Adipocyte (in vitro differentiated cells): ENCODE measurements around the gene TVP23C.
"Not testable (repeated sequence)": the region's sequence is repeated elsewhere in the genome, so short reads cannot be mapped to it uniquely, and the experiment has no call there.

Source experiments
- DNase-seq: peaks from one replicate; pipeline ENCODE4 v3.0.0-alpha.2; 2015; ENCODE audit warnings: low read depth
- H3K27me3 ChIP-seq: replicated peaks from 2 replicates; pipeline ENCODE4 v1.7.0; 2013; ENCODE audit warnings: mild to moderate bottlenecking, low read length, moderate library complexity; ENCODE audit not compliant: control insufficient read depth, insufficient read depth
- H3K36me3 ChIP-seq: 2 replicates; pipeline ENCODE4 v1.7.0; 2013; ENCODE audit warnings: low read length, mild to moderate bottlenecking, moderate library complexity; ENCODE audit not compliant: control insufficient read depth, insufficient read depth, severe bottlenecking
- H3K4me1 ChIP-seq: 2 replicates; pipeline ENCODE4 v1.7.0; 2013; ENCODE audit warnings: mild to moderate bottlenecking, low read length, moderate library complexity; ENCODE audit not compliant: control insufficient read depth, insufficient read depth
- H3K4me3 ChIP-seq: 2 replicates; pipeline ENCODE4 v1.7.0; 2013; ENCODE audit warnings: mild to moderate bottlenecking, low read length, moderate library complexity
- H3K9ac ChIP-seq: 2 replicates; pipeline ENCODE4 v1.7.0; 2013; ENCODE audit warnings: mild to moderate bottlenecking, low read length, moderate library complexity
- H3K9me3 ChIP-seq: 2 replicates; pipeline ENCODE4 v1.7.0; 2013; ENCODE audit warnings: mild to moderate bottlenecking, low read length, moderate library complexity; ENCODE audit not compliant: control insufficient read depth

TVP23C gene

DNA sequence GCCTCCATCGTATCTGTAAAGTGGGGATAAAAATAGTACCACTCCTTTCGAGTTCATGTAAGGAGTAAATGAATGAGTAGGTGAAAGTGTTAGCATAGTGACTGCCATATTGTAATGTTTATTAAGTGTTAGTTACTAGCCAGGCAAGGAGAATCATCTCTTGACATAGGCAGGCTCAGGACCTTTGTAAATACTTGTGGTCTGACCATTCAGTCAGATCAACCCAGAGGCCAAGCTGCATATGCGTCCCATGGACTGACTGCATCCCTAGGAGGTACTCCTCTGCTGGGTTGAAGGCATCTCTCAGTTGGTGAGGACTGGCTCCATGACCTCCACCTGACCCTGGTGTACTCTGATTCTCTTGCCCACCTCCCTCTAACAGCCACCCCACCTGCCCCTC, 55.4 kb downstream of the TVP23C start:
- no peak overlapping the region for H3K4me3 ChIP-seq
- no peaks in the 10 kb centered on the region for H3K36me3 ChIP-seq
- peaks cover 27% of the 10 kb centered on the region for H3K4me1 ChIP-seq
- no peak overlapping the region for H3K9ac ChIP-seq
- H3K27me3 ChIP-seq: no peaks in the 10 kb centered on the region
- DNase-seq: no peak
- no peaks in the 10 kb centered on the region for H3K9me3 ChIP-seq

DNA sequence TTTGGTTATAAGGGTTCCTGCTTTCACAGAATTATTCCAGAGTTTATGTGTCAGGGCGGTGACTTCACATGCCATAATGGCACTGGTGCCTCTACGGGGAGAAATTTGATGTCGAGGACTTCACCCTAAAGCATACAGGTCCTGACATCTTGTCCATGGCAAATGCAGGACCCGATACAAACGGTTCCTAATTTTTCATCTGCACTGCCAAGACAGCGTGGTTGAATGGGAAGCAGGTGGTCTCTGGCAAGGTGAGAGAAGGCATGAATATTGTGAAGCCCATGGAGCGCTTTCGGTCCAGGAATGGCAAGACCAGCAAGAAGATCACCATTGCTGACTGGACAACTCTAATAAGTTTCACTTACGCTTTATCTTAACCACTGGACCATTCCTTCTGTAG, 56.3 kb downstream of the TVP23C start:
- H3K36me3 ChIP-seq: no peaks in the 10 kb centered on the region
- H3K4me1 ChIP-seq: peaks cover 24% of the 10 kb centered on the region
- DNase-seq: no peak
- no peaks in the 10 kb centered on the region for H3K9me3 ChIP-seq
- H3K27me3 ChIP-seq: no peaks in the 10 kb centered on the region
- no peak overlapping the region for H3K4me3 ChIP-seq
- no peak overlapping the region for H3K9ac ChIP-seq

DNA sequence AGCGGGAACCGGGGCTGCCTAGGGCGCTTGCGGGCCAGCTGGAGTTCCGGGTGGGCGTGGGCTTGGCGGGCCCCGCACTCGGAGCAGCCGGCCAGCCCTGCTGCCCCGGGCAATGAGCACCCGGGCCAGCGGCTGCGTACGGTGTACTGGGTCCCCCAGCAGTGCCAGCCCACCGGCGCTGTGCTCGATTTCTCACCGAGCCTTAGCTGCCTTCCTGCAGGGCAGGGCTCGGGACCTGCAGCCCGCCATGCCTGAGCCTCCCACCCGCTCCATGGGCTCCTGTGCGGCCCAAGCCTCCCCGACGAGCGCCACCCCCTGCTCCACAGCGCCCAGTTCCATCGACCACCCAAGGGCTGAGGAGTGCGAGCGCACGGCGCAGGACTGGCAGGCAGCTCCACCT, 57.6 kb downstream of the TVP23C start:
- H3K4me3 ChIP-seq, H3K9ac ChIP-seq, H3K27me3 ChIP-seq, H3K9me3 ChIP-seq, H3K36me3 ChIP-seq, DNase-seq: not testable (repeated sequence)
- H3K4me1 ChIP-seq: peaks cover 22% of the 10 kb centered on the region

DNA sequence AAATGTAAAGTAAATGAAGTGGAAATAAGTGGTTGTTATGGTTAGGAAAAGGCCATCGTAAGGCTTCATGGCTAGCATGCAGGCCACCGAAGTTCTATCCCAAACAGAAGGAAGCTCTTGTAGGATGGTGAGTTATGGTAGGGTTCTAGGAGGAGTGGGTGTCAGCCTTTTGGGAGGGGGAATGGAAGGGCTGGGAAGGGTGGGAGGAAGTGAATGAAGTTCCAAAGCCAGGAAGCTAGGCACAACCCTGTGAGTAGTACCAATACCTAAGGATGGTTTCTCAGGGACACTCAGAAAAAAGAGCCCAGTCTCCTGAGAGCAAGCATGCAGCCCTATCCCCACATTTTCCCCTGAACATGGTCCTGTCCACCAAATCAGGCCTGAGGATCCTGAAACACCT, 59.6 kb downstream of the TVP23C start:
- no peak overlapping the region for H3K4me3 ChIP-seq
- H3K36me3 ChIP-seq: no peaks in the 10 kb centered on the region
- no peaks in the 10 kb centered on the region for H3K9me3 ChIP-seq
- no peak overlapping the region for H3K9ac ChIP-seq
- DNase-seq: no peak
- no peaks in the 10 kb centered on the region for H3K27me3 ChIP-seq
- peaks cover 11% of the 10 kb centered on the region for H3K4me1 ChIP-seq

DNA sequence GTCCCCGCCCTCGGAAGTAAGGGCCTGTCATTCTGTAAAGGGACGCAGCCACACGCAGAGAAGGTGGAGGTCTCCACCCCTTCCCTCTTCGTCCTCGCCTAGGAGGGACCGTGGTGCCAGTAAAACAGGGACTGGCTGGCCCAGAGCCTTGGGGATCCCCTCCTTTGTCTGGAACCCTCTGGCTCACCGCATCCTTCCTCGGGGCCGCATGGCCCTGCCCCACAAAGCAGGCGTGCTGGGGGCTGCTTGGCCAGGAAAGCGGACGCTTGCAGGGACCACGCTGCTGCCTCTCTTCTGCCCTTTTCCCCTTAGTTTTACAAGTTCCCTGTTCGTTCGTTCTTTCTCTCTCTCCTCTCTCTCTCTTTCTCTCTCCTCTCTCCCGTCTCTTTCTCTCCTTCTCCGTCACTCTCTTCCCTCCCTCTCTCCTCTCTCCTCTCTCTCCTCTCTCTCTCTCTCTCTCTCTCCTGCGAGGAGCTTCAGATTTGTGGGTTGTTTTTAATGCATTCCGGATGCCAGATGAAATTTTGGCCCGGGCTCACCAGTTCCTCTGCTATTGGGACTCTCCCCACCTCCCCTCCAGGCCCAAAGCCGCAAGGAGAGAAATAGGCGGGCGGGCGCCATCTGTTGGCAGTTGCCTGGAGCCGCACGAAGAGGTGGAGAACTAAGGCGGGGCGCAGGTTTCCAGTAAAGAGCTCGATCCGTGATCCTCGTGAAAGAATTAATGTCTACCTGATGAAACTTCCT, 60.7 kb downstream of the TVP23C start:
- DNase-seq: peak; percentile 98

DNA sequence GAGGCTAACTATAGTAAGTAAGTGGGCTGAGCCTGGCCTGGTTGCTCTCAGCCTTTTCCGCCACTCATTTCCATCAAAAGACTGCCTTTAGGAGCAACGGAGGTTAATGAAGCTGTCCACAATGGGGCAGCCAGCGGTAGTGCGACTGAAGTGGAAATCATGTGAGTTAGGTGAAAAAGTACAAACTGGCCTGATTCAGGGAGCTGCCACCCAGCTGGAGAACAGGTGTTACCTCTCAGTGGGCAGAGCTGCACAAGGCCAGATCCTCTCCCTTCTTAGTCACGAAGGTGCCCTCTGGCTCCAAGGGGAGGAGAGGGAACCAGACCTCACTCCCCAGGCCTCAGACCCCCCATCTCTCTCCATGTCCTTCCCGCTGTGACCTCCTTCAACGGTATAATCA, 61.5 kb downstream of the TVP23C start:
- H3K9me3 ChIP-seq: no peaks in the 10 kb centered on the region
- H3K27me3 ChIP-seq: no peaks in the 10 kb centered on the region
- H3K4me3 ChIP-seq: peak overlapping the region; percentile 76
- peak overlapping the region; percentile 89 for H3K9ac ChIP-seq
- H3K36me3 ChIP-seq: no peaks in the 10 kb centered on the region
- DNase-seq: no peak
- peaks cover 11% of the 10 kb centered on the region for H3K4me1 ChIP-seq

More for the DNA sequence above, 60.7 kb downstream of the TVP23C start:
- Histone ChIP-seq H3K4me1 (peaks cover 11% of the 10 kb centered on the region), H3K27me3 (no peaks in the 10 kb centered on the region), H3K9ac (peak overlapping the region; percentile 89), H3K4me3 (peak overlapping the region; percentile 76), H3K36me3 (no peaks in the 10 kb centered on the region), H3K9me3 (no peaks in the 10 kb centered on the region)

DNA sequence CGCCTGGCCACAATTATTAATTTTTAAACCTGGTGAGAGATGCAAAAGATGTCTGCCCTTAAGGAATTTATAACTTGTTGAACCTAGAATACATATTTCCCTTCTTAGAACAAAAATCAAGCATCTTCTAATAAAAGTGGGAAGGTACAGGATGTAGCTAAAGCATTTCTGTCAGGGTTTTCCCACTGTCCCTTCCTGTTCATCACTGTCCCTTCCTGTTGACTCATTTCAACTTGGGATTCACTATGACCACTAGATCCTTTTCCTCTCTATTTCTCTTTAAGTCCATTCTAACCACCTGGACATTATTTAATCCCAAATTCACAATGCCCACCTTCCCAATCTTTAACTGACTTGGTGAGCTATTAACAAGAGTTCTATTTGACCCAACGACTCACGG, 62.0 kb downstream of the TVP23C start:
- H3K9ac ChIP-seq: no peak overlapping the region
- H3K4me1 ChIP-seq: peaks cover 11% of the 10 kb centered on the region
- H3K9me3 ChIP-seq: no peaks in the 10 kb centered on the region
- H3K27me3 ChIP-seq: no peaks in the 10 kb centered on the region
- H3K36me3 ChIP-seq: no peaks in the 10 kb centered on the region
- H3K4me3 ChIP-seq: no peak overlapping the region
- DNase-seq: no peak

DNA sequence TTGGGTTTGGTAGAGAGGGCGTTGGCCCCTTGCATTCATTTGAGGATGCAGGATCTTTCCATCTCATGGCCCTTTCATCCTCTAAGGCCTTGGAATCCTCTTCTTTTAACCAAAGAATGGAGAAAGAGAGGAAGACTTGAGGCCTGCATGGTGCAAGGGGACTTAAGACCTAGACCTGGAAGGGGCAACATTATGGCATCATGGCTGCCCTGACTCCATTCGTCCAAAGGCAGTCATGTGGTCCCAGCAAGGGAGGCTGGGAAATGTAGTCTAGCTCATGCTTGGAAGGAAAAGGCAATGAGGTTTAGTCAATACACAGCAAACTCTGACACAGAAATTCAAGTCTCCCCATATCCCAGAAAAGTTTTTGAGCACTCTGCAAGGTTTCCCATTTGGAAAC, 65.2 kb downstream of the TVP23C start:
- Histone ChIP-seq H3K36me3 (no peaks in the 10 kb centered on the region), H3K9me3 (no peaks in the 10 kb centered on the region), H3K4me3 (no peak overlapping the region), H3K4me1 (peaks cover 10% of the 10 kb centered on the region), H3K27me3 (no peaks in the 10 kb centered on the region), H3K9ac (no peak overlapping the region)
- DNase-seq: no peak

DNA sequence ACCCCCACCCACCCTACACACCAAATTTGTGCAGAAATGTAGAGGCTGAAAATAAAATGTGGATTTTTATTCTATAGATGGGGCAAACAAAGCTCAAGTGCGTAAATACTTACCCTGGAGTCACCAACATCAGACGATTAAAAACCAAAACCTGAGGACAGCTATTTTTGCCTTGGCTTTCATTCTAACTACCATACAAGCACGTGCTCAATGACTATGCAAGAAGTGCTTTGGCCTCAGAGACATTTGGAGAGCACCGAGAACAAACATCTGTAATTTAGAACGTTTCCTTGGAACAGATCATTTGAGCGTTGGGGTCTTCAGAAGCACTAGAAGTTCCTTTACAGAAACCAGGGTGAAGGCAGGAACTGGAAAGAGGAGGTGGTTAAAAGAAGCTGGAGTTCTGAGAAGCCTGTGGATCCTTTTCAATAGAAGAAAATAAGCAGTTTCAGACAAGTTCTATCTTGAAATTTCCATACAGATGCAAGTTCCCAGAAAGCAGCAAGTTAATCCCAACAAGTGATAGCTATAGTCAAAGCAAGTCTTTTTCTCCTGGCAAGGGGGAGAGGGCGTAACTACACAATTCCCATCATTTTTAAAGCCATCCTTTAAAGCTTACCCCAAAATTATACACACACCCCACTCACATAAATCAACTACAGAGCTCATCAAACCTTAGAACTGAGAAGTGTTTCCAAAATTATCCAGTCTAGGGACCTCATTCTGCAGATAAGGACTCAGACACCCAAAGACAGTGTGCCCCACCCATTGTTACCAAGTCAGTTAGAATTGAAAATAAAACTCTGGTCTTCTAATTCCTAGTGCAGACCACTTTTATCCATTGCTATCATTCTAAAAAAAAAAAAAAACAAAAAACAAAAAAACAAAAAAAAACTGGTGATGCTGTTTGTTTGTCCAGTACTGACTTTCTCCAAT, 66.3 kb downstream of the TVP23C start:
- no peaks in the 10 kb centered on the region for H3K36me3 ChIP-seq
- no peaks in the 10 kb centered on the region for H3K9me3 ChIP-seq
- no peak for DNase-seq

DNA sequence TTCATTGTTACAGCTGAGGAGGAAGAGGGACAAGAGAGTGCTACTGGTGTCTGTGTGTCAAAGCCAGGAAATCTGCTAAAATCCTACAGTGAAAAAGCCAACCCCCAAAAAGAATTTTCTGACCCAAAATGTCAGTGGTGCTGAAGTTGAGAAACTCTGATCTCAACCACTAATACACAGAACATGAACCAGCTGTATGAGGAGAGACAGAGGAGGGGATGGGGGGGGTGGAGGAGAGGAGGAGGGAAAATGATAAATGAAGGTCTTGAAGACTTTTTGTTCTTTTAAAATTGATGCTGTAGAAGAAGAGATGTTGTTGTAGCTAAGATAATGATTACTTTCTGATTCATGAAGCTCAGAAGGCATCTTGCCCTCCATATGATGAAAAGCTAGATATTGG, 68.5 kb downstream of the TVP23C start:
- H3K9me3 ChIP-seq: no peaks in the 10 kb centered on the region
- H3K9ac ChIP-seq: no peak overlapping the region
- DNase-seq: no peak
- H3K4me1 ChIP-seq: peaks cover 14% of the 10 kb centered on the region
- no peak overlapping the region for H3K4me3 ChIP-seq
- H3K27me3 ChIP-seq: no peaks in the 10 kb centered on the region
- no peaks in the 10 kb centered on the region for H3K36me3 ChIP-seq

More for the DNA sequence above, 66.3 kb downstream of the TVP23C start:
- no peak overlapping the region for H3K9ac ChIP-seq
- H3K27me3 ChIP-seq: no peaks in the 10 kb centered on the region
- no peak overlapping the region for H3K4me3 ChIP-seq
- peaks cover 2% of the 10 kb centered on the region for H3K4me1 ChIP-seq

DNA sequence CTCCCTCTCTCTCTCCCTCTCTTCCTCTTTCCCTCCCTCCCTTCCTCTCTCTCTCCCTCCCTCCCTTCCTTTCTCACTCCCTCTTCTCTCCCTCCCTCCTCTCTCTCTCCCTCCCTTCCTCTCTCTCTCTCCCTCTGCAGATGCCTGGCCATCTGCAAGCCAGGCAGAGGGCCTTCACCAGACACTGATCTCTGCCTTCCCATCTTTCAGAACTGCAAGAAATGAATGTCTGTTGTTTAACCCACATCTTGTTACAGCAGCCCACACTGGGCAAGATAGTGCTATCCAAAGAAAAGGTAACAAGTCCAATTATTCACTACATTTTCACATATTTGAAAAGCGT, 69.6 kb downstream of the TVP23C start:
- H3K36me3 ChIP-seq: no peaks in the 10 kb centered on the region
- no peaks in the 10 kb centered on the region for H3K27me3 ChIP-seq

More for the DNA sequence above, 69.6 kb downstream of the TVP23C start:
- DNase-seq: no peak
- no peak overlapping the region for H3K9ac ChIP-seq
- no peaks in the 10 kb centered on the region for H3K9me3 ChIP-seq
- H3K4me3 ChIP-seq: no peak overlapping the region
- H3K4me1 ChIP-seq: peaks cover 14% of the 10 kb centered on the region
